Effector CD4-positive, alpha-beta T cell (primary cell): ENCODE results near the gene PEPD.

Source experiments
- DNase-seq: peaks from one replicate; pipeline ENCODE4 v3.0.0-alpha.2; 2020

The PEPD gene

GRCh38 chr19:33436360-33437345 is 84.9 kb downstream of the PEPD start:
- no peak for DNase-seq

GRCh38 chr19:33435706-33436359 is 85.8 kb downstream of the PEPD start:
- no peak for DNase-seq

GRCh38 chr19:33434886-33435705 is 86.5 kb downstream of the PEPD start:
- DNase-seq: no peak

DNA sequence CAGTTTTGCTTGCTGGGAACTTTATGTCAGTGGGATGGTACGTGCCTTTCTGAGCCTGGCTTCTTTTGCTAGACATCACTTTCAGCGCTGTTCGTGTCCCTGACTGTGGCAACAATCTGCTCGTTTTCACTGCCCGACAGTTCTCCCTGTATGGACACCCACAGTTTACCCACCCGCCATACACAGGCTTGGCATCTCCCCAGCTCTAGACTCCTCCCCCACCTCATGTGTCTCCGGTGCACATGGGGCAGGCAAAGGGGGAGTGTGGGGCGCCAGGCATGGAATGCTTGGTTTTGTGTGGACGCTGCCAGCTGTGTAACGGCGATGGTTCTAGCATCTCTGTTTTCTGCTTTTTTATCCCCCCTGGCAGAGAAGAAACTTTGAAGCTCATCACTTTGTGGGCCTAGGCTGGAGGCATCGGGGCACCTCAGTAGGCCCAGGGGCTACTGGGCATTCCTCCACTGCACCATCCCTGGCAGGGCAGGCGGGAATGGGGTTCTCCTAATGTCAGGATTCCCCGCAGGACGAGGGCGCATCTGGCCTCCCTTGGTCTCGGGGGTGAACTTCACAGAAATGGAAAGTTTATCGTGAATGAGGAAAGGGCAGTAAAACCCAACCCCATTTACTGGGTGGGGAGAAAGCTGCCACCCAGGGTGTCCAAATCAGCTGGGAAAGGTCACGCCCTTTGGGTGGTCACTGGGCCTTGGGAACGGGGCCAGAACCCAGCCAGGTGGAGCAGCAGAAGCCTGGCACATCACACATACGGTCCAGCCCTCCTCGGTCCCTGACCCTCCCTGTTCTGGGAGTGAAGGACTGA is 87.3 kb downstream of the PEPD start:
- no peak for DNase-seq

GRCh38 chr19:33432446-33433170 is 89.0 kb downstream of the PEPD start:
- DNase-seq: no peak

DNA sequence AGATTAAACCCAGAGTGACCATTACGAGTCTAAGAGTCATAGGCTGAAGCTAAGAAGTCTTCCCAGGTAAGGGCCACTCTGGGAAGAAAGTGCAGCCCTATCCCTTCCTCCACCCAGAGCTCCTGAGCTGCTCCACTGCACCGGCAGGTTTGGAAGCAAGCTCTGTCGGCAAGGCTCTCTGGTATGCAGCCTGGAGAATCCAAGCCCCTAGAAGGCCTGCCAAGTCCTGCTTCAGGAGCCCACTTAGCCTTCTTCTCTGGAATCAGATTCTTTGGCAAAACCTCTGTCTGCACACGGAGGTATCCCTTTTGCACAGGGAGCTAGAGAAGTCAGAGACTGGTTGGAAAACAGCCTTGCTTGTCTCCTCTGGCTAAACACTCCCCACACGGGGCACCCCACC is 89.6 kb downstream of the PEPD start:
- DNase-seq: no peak

DNA sequence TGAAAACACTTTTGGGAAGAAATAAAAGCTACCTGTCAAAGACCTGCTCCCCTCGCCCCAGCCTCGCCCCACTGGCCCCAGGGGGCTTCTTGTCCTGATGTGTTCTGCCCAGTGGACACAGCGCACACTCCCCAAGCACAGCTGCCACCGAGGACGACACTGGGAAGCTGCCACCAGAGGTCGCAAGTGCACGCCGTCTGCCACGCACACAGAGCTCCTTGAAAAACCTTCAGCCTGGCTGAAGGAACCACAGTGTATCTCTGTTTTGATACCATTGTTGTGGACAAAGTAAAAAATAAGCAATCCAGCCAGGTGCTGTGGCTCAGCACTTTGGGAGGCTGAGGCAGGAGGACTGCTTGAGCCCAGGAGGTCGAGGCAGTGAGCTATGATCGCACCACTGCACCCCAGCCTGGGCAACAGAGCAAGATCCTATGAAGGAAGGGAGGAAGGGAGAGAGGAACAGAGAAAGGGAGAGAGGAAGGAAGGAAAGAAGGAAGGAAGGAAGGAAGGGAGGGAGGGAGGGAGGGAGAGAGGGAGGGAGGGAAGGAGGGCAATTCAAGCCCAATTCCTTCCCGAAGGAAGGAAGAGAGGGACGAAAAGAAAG is 90.8 kb downstream of the PEPD start:
- DNase-seq: peak; percentile 54

GRCh38 chr19:33429891-33430673 is 91.5 kb downstream of the PEPD start:
- peak; percentile 27 for DNase-seq

DNA sequence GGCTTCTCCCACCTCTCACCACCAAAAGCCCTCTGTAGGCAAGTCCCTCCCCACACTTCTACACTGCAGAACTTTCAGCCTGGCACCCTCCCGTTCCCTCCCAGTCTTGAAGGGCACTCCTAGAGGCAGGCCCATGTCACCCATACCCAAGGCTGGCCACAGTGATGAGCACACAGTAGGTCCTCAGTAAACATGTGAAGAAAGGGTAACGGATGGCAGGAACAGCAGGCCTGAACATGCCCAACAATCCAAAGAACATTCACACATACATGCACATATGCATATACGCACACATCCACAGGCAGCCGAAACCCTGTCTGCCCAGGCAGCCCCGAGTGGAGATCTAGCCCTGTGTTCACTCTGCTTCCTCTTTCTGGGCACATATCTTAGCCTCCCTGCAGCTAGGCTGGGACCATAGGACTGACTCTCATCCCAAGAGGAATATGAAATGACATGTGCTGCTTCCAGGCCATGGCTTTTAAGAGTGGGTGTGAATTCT is 92.9 kb downstream of the PEPD start:
- DNase-seq: no peak

DNA sequence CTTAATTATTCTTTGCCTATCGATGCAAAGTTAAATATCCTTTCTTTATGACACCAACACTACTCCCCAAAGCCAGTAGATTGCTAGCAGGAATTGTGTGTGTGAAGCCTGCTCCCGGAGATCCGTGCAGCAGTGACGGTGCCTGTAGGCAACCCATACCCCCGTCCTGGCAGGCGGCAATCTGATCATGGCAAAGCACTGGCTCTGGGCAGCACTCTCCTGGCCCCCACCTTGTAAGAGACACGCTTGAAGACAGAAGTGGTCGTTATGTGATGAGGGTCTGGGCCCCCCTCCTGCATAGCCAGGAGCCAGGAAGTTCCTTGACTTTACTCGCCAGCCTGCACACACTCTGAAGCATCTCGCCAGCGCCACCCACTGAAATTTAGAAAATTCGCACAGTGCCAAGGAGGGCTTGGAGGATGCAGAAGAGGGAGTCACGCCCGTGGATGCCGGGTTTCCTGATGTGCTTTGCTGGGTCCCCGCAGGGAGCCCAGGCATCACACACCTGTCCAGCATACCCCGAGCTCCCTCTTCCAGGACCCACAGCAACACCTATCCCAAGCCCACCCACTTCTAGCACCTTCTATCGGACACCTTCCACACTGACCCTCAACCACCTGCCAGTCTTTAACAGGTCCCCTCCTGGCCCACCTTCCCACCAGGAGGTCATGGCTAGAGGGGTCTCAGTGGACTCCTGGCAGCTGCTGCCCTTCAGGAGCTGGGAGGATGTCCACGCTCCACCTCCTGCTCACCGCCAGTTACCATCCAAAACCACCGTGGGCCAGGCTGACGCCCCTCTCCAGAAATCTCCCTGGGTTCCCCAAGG is 93.6 kb downstream of the PEPD start:
- no peak for DNase-seq

GRCh38 chr19:33426621-33427361 is 94.8 kb downstream of the PEPD start:
- DNase-seq: no peak

DNA sequence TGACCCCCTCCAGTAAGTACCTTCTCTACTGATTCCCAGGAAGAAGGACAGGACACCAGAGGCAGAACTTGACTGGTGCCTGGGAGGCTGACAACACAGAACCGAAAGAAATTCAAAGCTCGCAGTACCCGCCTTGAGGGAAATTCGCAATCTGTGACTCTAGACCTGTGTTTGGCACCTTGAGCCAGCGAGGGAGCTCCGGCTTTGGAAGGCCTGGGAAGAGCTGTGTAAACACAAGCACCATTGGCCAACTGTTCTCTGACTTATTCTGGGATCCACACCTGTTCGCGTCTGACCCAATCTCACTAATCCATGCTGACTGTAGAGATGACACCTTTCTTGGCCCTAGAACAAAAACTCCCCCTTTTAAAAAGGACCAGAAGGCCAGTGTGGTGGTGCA is 97.4 kb downstream of the PEPD start:
- no peak for DNase-seq

GRCh38 chr19:33422369-33423180 is 99.0 kb downstream of the PEPD start:
- DNase-seq: no peak

DNA sequence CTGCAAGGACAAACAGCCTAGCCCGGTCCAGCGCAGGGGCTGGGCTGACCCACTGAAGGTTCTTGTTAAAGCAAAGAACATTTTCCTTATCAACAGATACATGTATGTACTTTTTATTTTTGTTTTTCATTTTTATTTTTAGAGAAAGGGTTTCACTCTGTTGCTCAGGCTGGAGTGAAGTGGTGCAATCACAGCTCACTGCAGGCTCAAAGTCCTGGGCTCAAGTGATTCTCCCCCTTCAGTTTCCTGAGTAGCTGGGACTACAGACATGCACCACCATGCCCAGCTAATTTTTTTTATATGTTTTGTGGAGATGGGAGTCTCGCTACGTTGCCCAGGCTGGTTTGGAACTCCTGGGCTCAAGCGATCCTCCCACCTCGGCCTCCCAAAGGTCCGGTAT is 100.2 kb downstream of the PEPD start:
- no peak for DNase-seq

GRCh38 chr19:33420821-33421220 is 100.8 kb downstream of the PEPD start:
- DNase-seq: no peak

DNA sequence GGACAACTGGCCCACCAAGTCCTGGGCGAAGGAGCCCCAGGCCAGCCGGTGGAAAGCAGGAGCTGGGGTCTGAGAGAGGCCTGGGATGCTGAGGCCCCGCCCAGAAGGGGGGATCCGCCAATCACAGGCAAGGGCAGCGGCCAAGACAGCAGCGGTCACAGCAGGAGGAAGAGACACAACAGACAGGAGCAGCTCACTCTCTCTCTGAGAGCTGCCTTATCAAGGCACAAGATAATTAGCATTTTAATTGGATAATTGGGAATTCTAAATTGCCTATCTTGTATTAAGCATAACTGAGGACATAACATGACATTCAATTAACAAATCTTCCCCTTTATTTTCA is 101.8 kb downstream of the PEPD start:
- DNase-seq: no peak
